Suprapubic skin (tissue), 4 donors: ENCODE measurements around the gene ERO1B. TPM values are rescaled to one million over a fixed set of nuclear protein-coding genes. Genes with fewer than 3 reads are reported as not detected.
"Not testable (repeated sequence)": the region's sequence is repeated elsewhere in the genome, so short reads cannot be mapped to it uniquely, and the experiment has no call there.

Experiments used
- DNase-seq, 2 donors: peaks; one replicate each; pipeline ENCODE4 v3.0.0-alpha.2; 2019; ENCODE audit warnings: low spot score in 2 of 2
- H3K27ac ChIP-seq: fragments of 200-600 bp; sonication (generic); one replicate; pipeline ENCODE4 v1.5.1; 2019
- H3K27me3 ChIP-seq: fragments of 200-600 bp; sonication (generic); one replicate; pipeline ENCODE4 v1.5.1; 2019
- H3K36me3 ChIP-seq: fragments of 200-600 bp; sonication (generic); one replicate; pipeline ENCODE4 v1.5.1; 2019
- H3K4me1 ChIP-seq: fragments of 200-600 bp; sonication (generic); one replicate; pipeline ENCODE4 v1.5.1; 2019
- H3K4me3 ChIP-seq: fragments of 200-600 bp; sonication (generic); one replicate; pipeline ENCODE4 v1.5.1; 2019; ENCODE audit warnings: mild to moderate bottlenecking
- H3K9me3 ChIP-seq: fragments of 200-600 bp; sonication (generic); one replicate; pipeline ENCODE4 v1.5.1; 2019
- CTCF ChIP-seq, 2 donors: fragments of 200-600 bp in 1 of 2; fragments of 450-650 bp in 1 of 2; sonication (generic) in 1 of 2; IDR thresholded peaks; one replicate each; pipeline ENCODE4 v1.5.1; 2016 to 2019; ENCODE audit warnings: antibody characterized with exemption in 2 of 2, mild to moderate bottlenecking in 1 of 2, moderate library complexity in 1 of 2
- EP300 ChIP-seq: sonication (generic); formaldehyde crosslinking; IDR thresholded peaks from one replicate; pipeline ENCODE4 v1.6.1; 2017; ENCODE audit warnings: antibody characterized with exemption
- POLR2A ChIP-seq, 2 donors: fragments of 450-650 bp; IDR thresholded peaks; one replicate each; pipeline ENCODE4 v1.6.1; 2017; ENCODE audit warnings: antibody characterized with exemption in 2 of 2, mild to moderate bottlenecking in 2 of 2, moderate library complexity in 2 of 2
- POLR2AphosphoS5 ChIP-seq, 3 donors: sonication (generic); formaldehyde crosslinking; IDR thresholded peaks; one replicate each; pipeline ENCODE4 v1.6.1; 2017; ENCODE audit warnings: antibody characterized with exemption in 3 of 3
- WGBS: methylation state at CpG from one replicate; pipeline ENCODE4 v1.1.5; 2018; 5-methylcytosine and 5-hydroxymethylcytosine counted together
- total RNA-seq, 4 donors: library from RNA; depleted of rRNA; stranded (reverse); fragments of >200 nt; gene quantifications; one replicate each; pipeline ENCODE4 v1.1.0, GENCODE V29; 2016

The ERO1B gene
- total RNA-seq, 4 donors from 2014 or later: 2.9 to 11.7 (median 4.2) TPM

DNA sequence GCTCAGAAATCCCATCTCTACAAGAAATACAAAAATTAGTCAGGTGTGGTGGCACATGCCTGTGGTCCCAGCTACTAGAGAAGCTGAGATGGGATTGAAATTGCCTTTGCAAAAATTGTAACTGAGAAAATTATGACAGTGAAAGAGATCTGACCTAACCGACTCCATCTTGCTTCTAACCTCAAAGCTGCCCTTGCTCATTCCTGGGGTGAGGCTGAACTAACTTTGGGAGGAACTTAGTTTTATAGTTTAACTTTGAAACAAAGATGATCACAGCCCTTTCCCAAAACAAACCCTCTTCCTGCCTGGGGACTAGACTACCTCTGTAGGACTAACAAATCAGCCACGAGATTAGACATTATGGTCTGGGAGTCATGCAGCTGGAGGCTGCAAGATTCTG, 33.8 kb upstream of the ERO1B start:
- H3K9me3 ChIP-seq: no peaks in the 10 kb centered on the region
- no peaks in the 10 kb centered on the region for H3K4me1 ChIP-seq
- H3K36me3 ChIP-seq: no peaks in the 10 kb centered on the region
- 90% methylated on average over 2 of the region's 2 CpGs for WGBS
- no peak overlapping the region for H3K4me3 ChIP-seq
- no peak for DNase-seq
- H3K27ac ChIP-seq: no peak overlapping the region
- no peaks in the 10 kb centered on the region for H3K27me3 ChIP-seq
- TF ChIP-seq POLR2A (IDR thresholded peaks at IDR 0.05) (no peak), POLR2AphosphoS5 (IDR thresholded peaks at IDR 0.05) (no peak), CTCF (IDR thresholded peaks at IDR 0.05) (no peak), EP300 (no peak)

DNA sequence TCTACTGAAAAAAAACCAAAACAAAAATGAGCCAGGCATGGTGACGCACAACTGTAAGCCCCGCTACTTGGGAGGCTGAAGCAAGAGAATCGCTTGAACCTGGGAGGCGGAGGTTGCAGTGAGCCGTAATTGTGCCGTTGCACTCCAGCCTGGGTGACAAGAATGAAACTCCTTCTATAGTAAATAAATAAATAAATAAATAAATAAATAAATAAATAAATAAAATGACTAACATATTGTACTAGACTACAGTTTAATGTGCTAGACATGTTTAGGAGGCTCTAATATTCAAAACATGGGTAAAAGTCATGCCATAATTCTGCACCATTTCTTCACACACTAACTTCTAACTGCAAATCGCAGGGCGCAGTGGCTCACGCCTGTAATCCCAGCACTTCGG, 33.3 kb upstream of the ERO1B start:
- no peak for DNase-seq
- WGBS: 95% methylated on average over 10 of the region's 10 CpGs
- TF ChIP-seq POLR2A (IDR thresholded peaks at IDR 0.05): no peak

DNA sequence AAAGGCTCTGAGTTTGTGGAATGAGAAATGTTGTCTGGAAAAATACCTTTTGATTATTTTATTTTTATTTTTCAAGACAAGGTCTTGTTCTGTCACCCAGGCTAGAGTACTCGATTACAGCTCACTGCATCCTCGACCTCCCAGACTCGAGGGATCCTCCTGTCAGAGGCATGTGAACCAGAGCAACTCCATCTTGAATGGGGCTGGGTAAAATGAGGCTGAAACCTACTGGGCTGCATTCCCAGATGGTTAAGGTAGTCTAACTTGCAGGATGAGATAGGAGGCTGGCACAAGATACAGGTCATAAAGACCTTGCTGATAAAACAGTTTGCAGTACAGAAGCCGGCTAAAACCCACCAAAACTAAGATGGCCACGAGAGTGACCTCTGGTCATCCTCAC, 32.3 kb upstream of the ERO1B start:
- not testable (repeated sequence) for H3K4me1 ChIP-seq, H3K27ac ChIP-seq, H3K4me3 ChIP-seq, H3K27me3 ChIP-seq, H3K36me3 ChIP-seq, DNase-seq, H3K9me3 ChIP-seq
- 86% methylated on average over 5 of the region's 5 CpGs for WGBS

More for the DNA sequence above, 33.3 kb upstream of the ERO1B start:
- H3K9me3 ChIP-seq: no peaks in the 10 kb centered on the region
- H3K27ac ChIP-seq: no peak overlapping the region
- no peak overlapping the region for H3K4me3 ChIP-seq
- H3K36me3 ChIP-seq: no peaks in the 10 kb centered on the region
- no peaks in the 10 kb centered on the region for H3K27me3 ChIP-seq
- H3K4me1 ChIP-seq: no peaks in the 10 kb centered on the region

GRCh38 chr1:236313427-236313826, 31.7 kb upstream of the ERO1B start:
- Histone ChIP-seq H3K9me3 (no peaks in the 10 kb centered on the region), H3K27me3 (no peaks in the 10 kb centered on the region), H3K27ac (no peak overlapping the region), H3K4me1 (no peaks in the 10 kb centered on the region), H3K4me3 (no peak overlapping the region), H3K36me3 (no peaks in the 10 kb centered on the region)
- DNase-seq: no peak
- no peak for TF ChIP-seq CTCF (IDR thresholded peaks at IDR 0.05)
- TF ChIP-seq EP300: no peak
- TF ChIP-seq POLR2AphosphoS5 (IDR thresholded peaks at IDR 0.05): no peak
- no peak for TF ChIP-seq POLR2A (IDR thresholded peaks at IDR 0.05)
- 91% methylated on average over 2 of the region's 2 CpGs for WGBS

- Histone ChIP-seq H3K27me3 (no peaks in the 10 kb centered on the region), H3K36me3 (no peaks in the 10 kb centered on the region), H3K4me1 (no peaks in the 10 kb centered on the region), H3K9me3 (no peaks in the 10 kb centered on the region), H3K27ac (no peak overlapping the region), H3K4me3 (no peak overlapping the region)
- WGBS: 64% methylated on average over 4 of the region's 4 CpGs
- DNase-seq: no peak
- TF ChIP-seq CTCF (IDR thresholded peaks at IDR 0.05) (no peak), POLR2AphosphoS5 (IDR thresholded peaks at IDR 0.05) (no peak), POLR2A (IDR thresholded peaks at IDR 0.05) (no peak), EP300 (no peak)
Measured at GRCh38 chr1:236311040-236311439, 29.3 kb upstream of the ERO1B start.

DNA sequence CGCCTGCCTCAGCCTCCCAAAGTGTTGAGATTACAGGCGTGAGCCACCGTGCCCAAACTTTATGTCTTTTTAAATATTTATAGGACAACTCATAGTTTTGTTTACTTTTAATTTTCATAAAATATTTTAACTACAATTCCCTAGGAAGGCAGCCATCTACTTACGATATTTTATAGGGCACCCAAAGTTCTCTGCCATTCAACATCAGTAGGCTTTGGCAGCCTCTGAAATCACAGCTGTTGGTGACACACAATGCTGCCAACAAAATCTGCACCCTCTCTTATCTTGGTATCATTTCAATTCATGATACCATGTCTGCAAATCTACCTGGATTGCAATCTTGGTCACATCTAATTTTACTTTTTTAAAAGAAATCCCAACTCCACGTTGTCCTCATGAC, 27.1 kb upstream of the ERO1B start:
- Histone ChIP-seq H3K27me3 (no peaks in the 10 kb centered on the region), H3K9me3 (no peaks in the 10 kb centered on the region), H3K27ac (no peak overlapping the region), H3K4me1 (no peaks in the 10 kb centered on the region), H3K4me3 (no peak overlapping the region), H3K36me3 (no peaks in the 10 kb centered on the region)
- 86% methylated on average over 5 of the region's 5 CpGs for WGBS
- no peak for TF ChIP-seq EP300
- no peak for TF ChIP-seq POLR2A (IDR thresholded peaks at IDR 0.05)
- TF ChIP-seq CTCF (IDR thresholded peaks at IDR 0.05): no peak
- TF ChIP-seq POLR2AphosphoS5 (IDR thresholded peaks at IDR 0.05): no peak
- no peak for DNase-seq
